ENCODE measurements around the gene NEDD4. TPM values are rescaled to one million over a fixed set of nuclear protein-coding genes. Genes with fewer than 3 reads are reported as not detected.
"Not testable (repeated sequence)": the region's sequence is repeated elsewhere in the genome, so short reads cannot be mapped to it uniquely, and the experiment has no call there.

The NEDD4 gene
- total RNA-seq, 2 experiments from 2014 or later, result 18.5 to 18.7 TPM

- H3K4me1 Mint-ChIP-seq (ENCODE audit: low read depth); intact Hi-C loops (cut with micrococcal nuclease); CTCF ChIA-PET; H3K27me3 Mint-ChIP-seq; H3K36me3 Mint-ChIP-seq; H3K4me3 Mint-ChIP-seq; H3K9me3 Mint-ChIP-seq; DNase-seq; POLR2A ChIA-PET; H3K27ac Mint-ChIP-seq: not testable (repeated sequence)
Observed at GRCh38 chr15:56003277-56003676, 9.9 kb upstream of the NEDD4 start.

GRCh38 chr15:56001471-56002078 lies 8.2 kb upstream of the NEDD4 start:
- no peak overlapping the region for H3K27ac Mint-ChIP-seq
- POLR2A ChIA-PET, result no interaction called here
- no peak for DNase-seq
- H3K9me3 Mint-ChIP-seq, result no peaks in the 10 kb centered on the region
- peaks cover 6% of the 10 kb centered on the region for H3K27me3 Mint-ChIP-seq
- H3K4me1 Mint-ChIP-seq (ENCODE audit: low read depth), result peaks cover 6% of the 10 kb centered on the region
- H3K36me3 Mint-ChIP-seq, result no peaks in the 10 kb centered on the region
- intact Hi-C loops (cut with micrococcal nuclease), result no loop called here
- no peak overlapping the region for H3K4me3 Mint-ChIP-seq
- CTCF ChIA-PET, result no interaction called here

GRCh38 chr15:55999658-56000057 lies 6.2 kb upstream of the NEDD4 start:
- H3K4me1 Mint-ChIP-seq (ENCODE audit: low read depth), result peaks cover 6% of the 10 kb centered on the region
- no peak for DNase-seq
- ChIA-PET POLR2A (no interaction called here), CTCF (interaction anchor here (0.6 to 1.5 kb wide), 2 partner anchors 54 to 265 kb away, joined by 3 to 4 read pairs; no protein-coding TSS in a partner anchor)
- H3K27me3 Mint-ChIP-seq, result peaks cover 11% of the 10 kb centered on the region
- no peak overlapping the region for H3K4me3 Mint-ChIP-seq
- intact Hi-C loops (cut with micrococcal nuclease), result no loop called here
- H3K9me3 Mint-ChIP-seq, result no peaks in the 10 kb centered on the region
- H3K27ac Mint-ChIP-seq, result no peak overlapping the region
- H3K36me3 Mint-ChIP-seq, result no peaks in the 10 kb centered on the region

- H3K27ac Mint-ChIP-seq, result no peak overlapping the region
- peaks cover 6% of the 10 kb centered on the region for H3K4me1 Mint-ChIP-seq (ENCODE audit: low read depth)
- DNase-seq, result no peak
- intact Hi-C loops (cut with micrococcal nuclease), result no loop called here
- no peak overlapping the region for H3K4me3 Mint-ChIP-seq
- ChIA-PET CTCF (no interaction called here), POLR2A (no interaction called here)
- H3K36me3 Mint-ChIP-seq, result no peaks in the 10 kb centered on the region
- no peaks in the 10 kb centered on the region for H3K9me3 Mint-ChIP-seq
- peaks cover 16% of the 10 kb centered on the region for H3K27me3 Mint-ChIP-seq
Observed at GRCh38 chr15:55998478-55998877, 5.1 kb upstream of the NEDD4 start.

GRCh38 chr15:55993804-55994560 lies 570 bp upstream of the NEDD4 start:
- no peak for DNase-seq
- no peaks in the 10 kb centered on the region for H3K36me3 Mint-ChIP-seq
- H3K27ac Mint-ChIP-seq, result no peak overlapping the region
- no peaks in the 10 kb centered on the region for H3K9me3 Mint-ChIP-seq
- POLR2A ChIA-PET, result no interaction called here
- CTCF ChIA-PET, result interaction anchor here (0.6 to 1.6 kb wide), 7 partner anchors 8 to 252 kb away, joined by 3 to 5 read pairs (median 4); no protein-coding TSS in a partner anchor
- intact Hi-C loops (cut with micrococcal nuclease), result loop anchor here (1.0 to 5.0 kb wide), 4 partner anchors 49 to 1713 kb away; partner anchors contain the start of gene POLR2M
- H3K27me3 Mint-ChIP-seq, result peaks cover 12% of the 10 kb centered on the region
- peaks cover 25% of the 10 kb centered on the region for H3K4me1 Mint-ChIP-seq (ENCODE audit: low read depth)
- H3K4me3 Mint-ChIP-seq, result peak overlapping the region; percentile 75

GRCh38 chr15:55992769-55993110 lies 672 bp downstream of the NEDD4 start:
- Mint-ChIP-seq H3K4me3 (peak overlapping the region; percentile 81), H3K9me3 (no peaks in the 10 kb centered on the region), H3K27me3 (peaks cover 11% of the 10 kb centered on the region), H3K36me3 (no peaks in the 10 kb centered on the region), H3K4me1 (ENCODE audit: low read depth) (peaks cover 23% of the 10 kb centered on the region), H3K27ac (no peak overlapping the region)
- intact Hi-C loops (cut with micrococcal nuclease), result loop anchor here (1.0 to 5.0 kb wide), 4 partner anchors 50 to 1715 kb away; partner anchors contain the start of gene POLR2M
- ChIA-PET CTCF (interaction anchor here (1.1 to 1.6 kb wide), 5 partner anchors 56 to 253 kb away, joined by 3 to 5 read pairs (median 3); no protein-coding TSS in a partner anchor), POLR2A (interaction anchor here (0.6 kb wide), 1 partner anchor 72 kb away, joined by 4 read pairs; no protein-coding TSS in a partner anchor)
- no peak for DNase-seq

GRCh38 chr15:55991802-55992768 lies 1.3 kb downstream of the NEDD4 start:
- intact Hi-C loops (cut with micrococcal nuclease), result loop anchor here (2.0 to 5.0 kb wide), 3 partner anchors 51 to 1715 kb away; partner anchors contain the start of gene POLR2M
- POLR2A ChIA-PET, result interaction anchor here (0.6 to 0.7 kb wide), 2 partner anchors 41 to 72 kb away, joined by 3 to 4 read pairs; no protein-coding TSS in a partner anchor
- Mint-ChIP-seq H3K4me3 (peak overlapping the region; percentile 81), H3K36me3 (no peaks in the 10 kb centered on the region), H3K27ac (no peak overlapping the region), H3K27me3 (peaks cover 11% of the 10 kb centered on the region), H3K9me3 (no peaks in the 10 kb centered on the region), H3K4me1 (ENCODE audit: low read depth) (peaks cover 23% of the 10 kb centered on the region)
- CTCF ChIA-PET, result interaction anchor here (1.1 to 1.5 kb wide), 4 partner anchors 56 to 253 kb away, joined by 3 to 5 read pairs (median 3); no protein-coding TSS in a partner anchor
- DNase-seq, result no peak

- Mint-ChIP-seq H3K27ac (no peak overlapping the region), H3K36me3 (no peaks in the 10 kb centered on the region), H3K4me1 (ENCODE audit: low read depth) (peaks cover 19% of the 10 kb centered on the region), H3K9me3 (no peaks in the 10 kb centered on the region), H3K4me3 (no peak overlapping the region), H3K27me3 (peaks cover 6% of the 10 kb centered on the region)
- ChIA-PET POLR2A (no interaction called here), CTCF (no interaction called here)
- intact Hi-C loops (cut with micrococcal nuclease), result loop anchor here (5.0 kb wide), 1 partner anchor 1716 kb away; the partner anchor contains the start of gene POLR2M
- DNase-seq, result no peak
Observed at GRCh38 chr15:55990998-55991397, 2.4 kb downstream of the NEDD4 start.

GRCh38 chr15:55990516-55990915 lies 2.9 kb downstream of the NEDD4 start:
- intact Hi-C loops (cut with micrococcal nuclease), result loop anchor here (5.0 kb wide), 1 partner anchor 1717 kb away; the partner anchor contains the start of gene POLR2M
- ChIA-PET POLR2A (no interaction called here), CTCF (no interaction called here)

GRCh38 chr15:55989383-55989782 lies 4.0 kb downstream of the NEDD4 start:
- intact Hi-C loops (cut with micrococcal nuclease), result no loop called here
- peaks cover 19% of the 10 kb centered on the region for H3K4me1 Mint-ChIP-seq (ENCODE audit: low read depth)
- H3K36me3 Mint-ChIP-seq, result no peaks in the 10 kb centered on the region
- H3K4me3 Mint-ChIP-seq, result no peak overlapping the region
- ChIA-PET CTCF (no interaction called here), POLR2A (no interaction called here)
- H3K27ac Mint-ChIP-seq, result no peak overlapping the region
- no peak for DNase-seq
- H3K27me3 Mint-ChIP-seq, result peaks cover 4% of the 10 kb centered on the region
- no peaks in the 10 kb centered on the region for H3K9me3 Mint-ChIP-seq

More at GRCh38 chr15:55990516-55990915, 2.9 kb downstream of the NEDD4 start:
- DNase-seq, result no peak
- no peaks in the 10 kb centered on the region for H3K36me3 Mint-ChIP-seq
- H3K4me1 Mint-ChIP-seq (ENCODE audit: low read depth), result peaks cover 19% of the 10 kb centered on the region
- H3K9me3 Mint-ChIP-seq, result no peaks in the 10 kb centered on the region
- no peak overlapping the region for H3K27ac Mint-ChIP-seq
- no peak overlapping the region for H3K4me3 Mint-ChIP-seq
- peaks cover 5% of the 10 kb centered on the region for H3K27me3 Mint-ChIP-seq

GRCh38 chr15:55981582-55982249 lies 11.7 kb downstream of the NEDD4 start:
- ChIA-PET POLR2A (no interaction called here), CTCF (no interaction called here)
- Mint-ChIP-seq H3K4me3 (no peak overlapping the region), H3K9me3 (no peaks in the 10 kb centered on the region), H3K27me3 (no peaks in the 10 kb centered on the region), H3K27ac (no peak overlapping the region), H3K36me3 (no peaks in the 10 kb centered on the region), H3K4me1 (ENCODE audit: low read depth) (peaks cover 8% of the 10 kb centered on the region)
- intact Hi-C loops (cut with micrococcal nuclease), result no loop called here
- no peak for DNase-seq

All from activated CD4-positive, alpha-beta memory T cell treated with anti-CD3 and anti-CD28 coated beads for 36 hours (primary cell).